ENCODE results near the gene CCDC201. TPM values are rescaled to one million over a fixed set of nuclear protein-coding genes. Genes with fewer than 3 reads are reported as not detected.

Gene CCDC201
- total RNA-seq, 2 donors from 2014 or later, result not detected

GRCh38 chr7:45897042-45897690, 24.3 kb upstream of the CCDC201 start:
- Mint-ChIP-seq H3K27ac (no peak overlapping the region), H3K4me1 (no peaks in the 10 kb centered on the region), H3K4me3 (no peak overlapping the region), H3K9me3 (no peaks in the 10 kb centered on the region), H3K27me3 (ENCODE audit: insufficient read depth) (peaks cover 34% of the 10 kb centered on the region), H3K36me3 (ENCODE audit: low read depth) (no peaks in the 10 kb centered on the region)
- Histone ChIP-seq H3K36me3 (ENCODE audit: control insufficient read depth, insufficient read depth, low read length) (no peaks in the 10 kb centered on the region), H3K4me1 (ENCODE audit: control insufficient read depth, insufficient read depth, low read length) (no peaks in the 10 kb centered on the region), H3K27ac (ENCODE audit: low read depth, low read length) (no peak overlapping the region), H3K4me3 (ENCODE audit: low read length) (no peak overlapping the region), H3K9ac (ENCODE audit: extremely low read depth, low read length, poor library complexity, severe bottlenecking) (no peak overlapping the region), H3K9me3 (ENCODE audit: control insufficient read depth, low read length) (no peaks in the 10 kb centered on the region), H3K27me3 (ENCODE audit: control insufficient read depth, insufficient read depth, low read length, poor library complexity, severe bottlenecking) (no peaks in the 10 kb centered on the region)
- TF ChIP-seq CTCF (conservative IDR thresholded peaks at IDR 0.05), result no peak
- DNase-seq, result no peak
- WGBS, 2 experiments (ENCODE audit: insufficient coverage in 1 of 2, insufficient read length in 1 of 2), result 100% methylated on average over 1 of the region's 1 CpG; no CpG with 5 or more reads in 1 of the 2 experiments

GRCh38 chr7:45894665-45895062, 21.8 kb upstream of the CCDC201 start:
- H3K4me1 ChIP-seq (ENCODE audit: control insufficient read depth, insufficient read depth, low read length), result no peaks in the 10 kb centered on the region
- H3K4me3 ChIP-seq (ENCODE audit: low read length), result no peak overlapping the region
- H3K27ac Mint-ChIP-seq, result no peak overlapping the region
- no peaks in the 10 kb centered on the region for H3K9me3 ChIP-seq (ENCODE audit: control insufficient read depth, low read length)
- H3K27me3 ChIP-seq (ENCODE audit: control insufficient read depth, insufficient read depth, low read length, poor library complexity, severe bottlenecking), result peaks cover 13% of the 10 kb centered on the region
- DNase-seq, result no peak
- H3K36me3 Mint-ChIP-seq (ENCODE audit: low read depth), result no peaks in the 10 kb centered on the region
- no peaks in the 10 kb centered on the region for H3K9me3 Mint-ChIP-seq
- no peak for TF ChIP-seq CTCF (conservative IDR thresholded peaks at IDR 0.05)
- no peak overlapping the region for H3K9ac ChIP-seq (ENCODE audit: extremely low read depth, low read length, poor library complexity, severe bottlenecking)
- H3K4me3 Mint-ChIP-seq, result no peak overlapping the region
- no peaks in the 10 kb centered on the region for H3K36me3 ChIP-seq (ENCODE audit: control insufficient read depth, insufficient read depth, low read length)
- no peaks in the 10 kb centered on the region for H3K4me1 Mint-ChIP-seq
- H3K27me3 Mint-ChIP-seq (ENCODE audit: insufficient read depth), result peaks cover 41% of the 10 kb centered on the region
- H3K27ac ChIP-seq (ENCODE audit: low read depth, low read length), result no peak overlapping the region

GRCh38 chr7:45893996-45894664, 21.2 kb upstream of the CCDC201 start:
- Mint-ChIP-seq H3K27ac (no peak overlapping the region), H3K27me3 (ENCODE audit: insufficient read depth) (peaks cover 46% of the 10 kb centered on the region), H3K4me1 (no peaks in the 10 kb centered on the region), H3K4me3 (no peak overlapping the region), H3K9me3 (no peaks in the 10 kb centered on the region), H3K36me3 (ENCODE audit: low read depth) (no peaks in the 10 kb centered on the region)
- Histone ChIP-seq H3K27ac (ENCODE audit: low read depth, low read length) (no peak overlapping the region), H3K27me3 (ENCODE audit: control insufficient read depth, insufficient read depth, low read length, poor library complexity, severe bottlenecking) (peaks cover 18% of the 10 kb centered on the region), H3K4me1 (ENCODE audit: control insufficient read depth, insufficient read depth, low read length) (no peaks in the 10 kb centered on the region), H3K9ac (ENCODE audit: extremely low read depth, low read length, poor library complexity, severe bottlenecking) (no peak overlapping the region), H3K36me3 (ENCODE audit: control insufficient read depth, insufficient read depth, low read length) (no peaks in the 10 kb centered on the region), H3K9me3 (ENCODE audit: control insufficient read depth, low read length) (no peaks in the 10 kb centered on the region), H3K4me3 (ENCODE audit: low read length) (no peak overlapping the region)
- no peak for DNase-seq
- WGBS, 2 experiments (ENCODE audit: insufficient coverage in 1 of 2, insufficient read length in 1 of 2), result 83 to 88% methylated on average over 4 of the region's 4 CpGs
- TF ChIP-seq CTCF (conservative IDR thresholded peaks at IDR 0.05), result no peak

Data from endodermal cell (in vitro differentiated cells).